Transverse colon (tissue), 4 donors: ENCODE measurements around the gene DYRK1B.

ENCODE experiments used
- EP300 ChIP-seq: sonication (generic); formaldehyde crosslinking; IDR thresholded peaks from one replicate; pipeline ENCODE4 v1.6.1; 2017; ENCODE audit warnings: antibody characterized with exemption, low read depth
- POLR2A ChIP-seq: fragments of 450-650 bp; IDR thresholded peaks from one replicate; pipeline ENCODE4 v1.6.1; 2016; ENCODE audit warnings: antibody characterized with exemption, mild to moderate bottlenecking, moderate library complexity
- POLR2AphosphoS5 ChIP-seq, 3 donors: sonication (generic); formaldehyde crosslinking; IDR thresholded peaks; one replicate each; pipeline ENCODE4 v1.6.1; 2016; ENCODE audit warnings: antibody characterized with exemption in 3 of 3
- TF ChIP-seq, protein P1 (sequence below), 5 experiments: fragments of 200-600 bp in 3 of 5; fragments of 450-650 bp in 2 of 5; sonication (generic) in 3 of 5; IDR thresholded peaks; 1 replicate in 2 of 5; 2 replicates in 3 of 5; pipeline ENCODE4 v1.5.1; 2016 to 2017; ENCODE audit warnings: antibody characterized with exemption in 5 of 5, inconsistent platforms in 3 of 5, mild to moderate bottlenecking in 2 of 5, moderate library complexity in 1 of 5

DNA sequence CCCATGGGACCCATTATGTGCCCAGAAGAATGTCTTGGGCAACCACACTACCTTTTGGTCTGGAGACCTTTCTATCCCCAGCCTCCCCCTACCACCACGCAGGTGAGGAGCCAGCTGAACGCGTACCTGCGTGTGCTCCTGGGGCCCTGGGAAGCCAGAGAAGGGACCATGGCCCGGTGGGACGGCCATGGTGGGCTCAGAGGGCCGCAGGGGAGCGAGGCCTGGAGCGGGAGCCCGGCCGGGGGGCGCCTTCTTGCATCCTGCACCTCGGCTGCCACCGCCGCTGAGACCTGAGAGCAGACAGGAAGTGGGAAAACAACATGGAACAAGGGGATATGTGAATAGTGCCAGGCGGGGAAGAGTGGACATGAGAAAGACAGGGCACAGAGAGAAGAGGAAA, 2.3 kb downstream of the DYRK1B start:
- TF ChIP-seq, protein P1, sequence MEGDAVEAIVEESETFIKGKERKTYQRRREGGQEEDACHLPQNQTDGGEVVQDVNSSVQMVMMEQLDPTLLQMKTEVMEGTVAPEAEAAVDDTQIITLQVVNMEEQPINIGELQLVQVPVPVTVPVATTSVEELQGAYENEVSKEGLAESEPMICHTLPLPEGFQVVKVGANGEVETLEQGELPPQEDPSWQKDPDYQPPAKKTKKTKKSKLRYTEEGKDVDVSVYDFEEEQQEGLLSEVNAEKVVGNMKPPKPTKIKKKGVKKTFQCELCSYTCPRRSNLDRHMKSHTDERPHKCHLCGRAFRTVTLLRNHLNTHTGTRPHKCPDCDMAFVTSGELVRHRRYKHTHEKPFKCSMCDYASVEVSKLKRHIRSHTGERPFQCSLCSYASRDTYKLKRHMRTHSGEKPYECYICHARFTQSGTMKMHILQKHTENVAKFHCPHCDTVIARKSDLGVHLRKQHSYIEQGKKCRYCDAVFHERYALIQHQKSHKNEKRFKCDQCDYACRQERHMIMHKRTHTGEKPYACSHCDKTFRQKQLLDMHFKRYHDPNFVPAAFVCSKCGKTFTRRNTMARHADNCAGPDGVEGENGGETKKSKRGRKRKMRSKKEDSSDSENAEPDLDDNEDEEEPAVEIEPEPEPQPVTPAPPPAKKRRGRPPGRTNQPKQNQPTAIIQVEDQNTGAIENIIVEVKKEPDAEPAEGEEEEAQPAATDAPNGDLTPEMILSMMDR (IDR thresholded peaks at IDR 0.05): no peak
- TF ChIP-seq POLR2A (no peak), EP300 (no peak), POLR2AphosphoS5 (IDR thresholded peaks at IDR 0.05) (no peak)
